HuH-7.5 (cell line): ENCODE data around the gene ELOA2.
"Not testable (repeated sequence)": the region's sequence is repeated elsewhere in the genome, so short reads cannot be mapped to it uniquely, and the experiment has no call there.

ENCODE experiments used
- DNase-seq: peaks from one replicate; pipeline ENCODE4 v3.0.0; 2011; ENCODE audit warnings: low spot score

Gene ELOA2

GRCh38 chr18:47022821-47023220 lies 12.6 kb downstream of the ELOA2 start:
- DNase-seq = not testable (repeated sequence)

- DNase-seq = not testable (repeated sequence)
Observed at GRCh38 chr18:47020757-47021156, 14.7 kb downstream of the ELOA2 start.

- not testable (repeated sequence) for DNase-seq
Observed at GRCh38 chr18:47019870-47020269, 15.6 kb downstream of the ELOA2 start.
